GM19193 (cell line): ENCODE data around the gene PDE9A.

Experiments used
- POLR2A ChIP-seq: IDR thresholded peaks from 4 replicates; pipeline ENCODE4 v1.6.1; 2011; ENCODE audit not compliant: insufficient read depth, insufficient read length; ENCODE audit errors: extremely low read depth

PDE9A gene

GRCh38 chr21:42649122-42650032 lies 4.0 kb upstream of the PDE9A start:
- no peak for TF ChIP-seq POLR2A

DNA sequence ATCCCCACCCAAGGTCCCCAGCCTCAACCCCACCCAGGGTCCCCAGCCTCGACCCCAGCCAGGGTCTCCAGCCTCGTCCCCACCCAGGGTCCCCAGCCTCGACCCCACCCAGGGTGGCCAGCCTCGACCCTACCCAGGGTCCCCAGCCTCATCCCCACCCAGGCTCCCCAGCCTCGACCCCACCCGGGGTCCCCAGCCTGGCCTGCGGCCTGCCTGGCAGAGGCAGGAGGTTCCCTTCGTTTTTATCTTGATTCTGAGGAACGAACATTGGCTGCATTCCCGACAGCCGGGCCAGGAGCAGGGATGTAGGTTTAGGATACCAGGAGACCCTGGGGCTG lies 3.4 kb upstream of the PDE9A start:
- TF ChIP-seq POLR2A = no peak

DNA sequence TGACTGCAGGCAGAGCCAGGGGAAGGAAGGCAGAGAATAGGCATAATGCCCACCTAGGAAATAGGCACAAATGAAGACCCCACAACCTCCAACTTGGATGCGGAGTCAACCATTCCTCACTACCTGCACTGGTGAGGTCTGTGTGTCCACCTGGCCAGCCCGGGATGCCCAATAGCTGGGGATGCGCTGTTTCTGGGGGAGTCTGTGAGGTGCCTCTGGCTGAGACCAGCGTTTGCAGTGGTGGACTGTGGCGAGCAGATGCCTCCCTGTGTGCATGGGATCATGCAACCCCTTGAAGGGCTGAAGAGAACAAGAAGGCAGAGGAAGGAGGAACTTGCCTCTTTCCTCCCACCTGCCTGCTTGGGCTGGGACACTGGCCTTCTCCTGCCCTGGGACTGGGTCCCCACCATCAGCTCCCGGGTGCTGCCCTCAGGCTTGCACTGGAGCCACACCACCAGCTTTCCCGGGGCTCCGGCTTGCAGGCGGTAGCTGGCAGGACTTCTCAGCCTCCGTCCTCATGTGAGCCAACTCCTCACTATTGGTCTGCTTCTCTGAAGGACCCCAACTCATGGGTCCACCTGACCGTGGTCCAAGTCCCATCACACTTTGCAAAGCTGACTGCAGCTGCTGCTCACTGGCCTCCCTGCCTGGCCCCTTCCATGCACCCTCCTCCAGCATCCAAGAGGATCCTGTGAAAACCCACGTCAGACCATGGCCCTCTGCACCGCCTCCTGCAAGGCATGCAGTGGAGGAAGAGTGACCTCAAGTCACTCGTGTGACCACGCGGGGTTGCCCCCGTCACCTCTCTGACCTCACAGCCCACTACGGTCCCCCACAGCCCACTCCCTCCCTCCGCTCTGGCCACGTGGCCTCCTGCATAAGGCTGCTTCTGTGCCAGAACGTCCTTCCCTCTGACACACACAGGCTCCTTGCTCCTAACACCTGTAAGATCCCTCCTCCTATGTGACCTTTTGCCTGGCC lies 2.7 kb upstream of the PDE9A start:
- TF ChIP-seq POLR2A = no peak

GRCh38 chr21:42651515-42652401 lies 1.7 kb upstream of the PDE9A start:
- no peak for TF ChIP-seq POLR2A

GRCh38 chr21:42652527-42653230 lies 742 bp upstream of the PDE9A start:
- no peak for TF ChIP-seq POLR2A

GRCh38 chr21:42654179-42654912 lies 925 bp downstream of the PDE9A start:
- no peak for TF ChIP-seq POLR2A

GRCh38 chr21:42654913-42655795 lies 1.7 kb downstream of the PDE9A start:
- TF ChIP-seq POLR2A = no peak

- TF ChIP-seq POLR2A = no peak
Measured at GRCh38 chr21:42655796-42656770, 2.7 kb downstream of the PDE9A start.

GRCh38 chr21:42656872-42657271 lies 3.5 kb downstream of the PDE9A start:
- TF ChIP-seq POLR2A = no peak

DNA sequence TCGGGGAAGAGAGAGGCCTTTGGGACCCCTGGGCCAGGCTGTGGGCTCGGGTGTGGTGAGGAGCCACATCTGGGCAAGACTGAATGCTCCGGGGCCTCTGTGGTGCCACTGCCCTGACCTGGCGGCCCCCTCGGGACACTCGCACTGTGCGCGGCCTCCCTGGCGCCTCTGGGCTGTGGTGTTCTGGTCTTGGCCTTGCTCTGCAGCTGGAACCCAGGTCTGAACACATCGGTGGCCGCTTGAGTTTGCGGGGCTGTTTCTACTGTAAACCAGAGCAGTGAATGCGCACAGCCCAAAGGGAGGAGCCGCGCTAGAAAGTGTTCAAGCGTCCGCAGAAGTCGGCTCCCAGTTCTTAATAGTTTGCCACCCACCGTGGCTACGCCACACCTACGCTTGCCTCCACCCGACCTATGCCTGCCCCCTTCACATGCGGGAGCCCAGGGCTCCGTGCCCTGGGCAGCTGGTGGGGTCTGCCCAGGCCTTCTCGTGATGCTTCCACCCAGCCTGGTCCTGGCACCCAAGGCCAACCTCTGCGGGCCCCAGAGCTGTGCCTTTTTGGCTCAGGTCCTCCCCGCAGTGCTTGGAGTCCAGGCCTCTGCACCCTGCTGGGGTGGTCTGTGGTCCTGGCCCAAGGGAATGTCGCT lies 4.4 kb downstream of the PDE9A start:
- TF ChIP-seq POLR2A = no peak
